Femur (tissue), 1 donor: ENCODE data around the gene LMOD1.
"Not testable (repeated sequence)": the region's sequence is repeated elsewhere in the genome, so short reads cannot be mapped to it uniquely, and the experiment has no call there.

Experiments
- DNase-seq: peaks from one replicate; pipeline ENCODE4 v3.0.0-alpha.2; 2017

The LMOD1 gene

GRCh38 chr1:201946224-201946908 is at the start of gene LMOD1:
TSS of gene LMOD1 (minus strand) at chr1:201946548. CDS start at chr1:201946340, 208 bp downstream.
- peak; percentile 89 for DNase-seq

GRCh38 chr1:201990427-201990826 is 44.1 kb upstream of the LMOD1 start:
- DNase-seq, result no peak

- no peak for DNase-seq
Measured at GRCh38 chr1:201989354-201990128, 43.2 kb upstream of the LMOD1 start.

- DNase-seq, result no peak
Measured at GRCh38 chr1:201988601-201989000, 42.3 kb upstream of the LMOD1 start.

- DNase-seq, result no peak
Measured at GRCh38 chr1:201985355-201985754, 39.0 kb upstream of the LMOD1 start.

GRCh38 chr1:201984446-201984845 is 38.1 kb upstream of the LMOD1 start:
- no peak for DNase-seq

- DNase-seq, result no peak
Measured at GRCh38 chr1:201983380-201983805, 37.0 kb upstream of the LMOD1 start.

GRCh38 chr1:201982623-201983379 is 36.5 kb upstream of the LMOD1 start, which contains the start of gene RNPEP:
TSS of gene RNPEP (plus strand) at chr1:201982648. CDS start at chr1:201982667, 19 bp downstream.
- peak; percentile 84 for DNase-seq

- peak; percentile 87 for DNase-seq
Measured at GRCh38 chr1:201982082-201982622, 35.8 kb upstream of the LMOD1 start.

GRCh38 chr1:201970334-201971159 is 24.2 kb upstream of the LMOD1 start:
- no peak for DNase-seq

- DNase-seq, result no peak
Measured at GRCh38 chr1:201968202-201968925, 22.0 kb upstream of the LMOD1 start.

GRCh38 chr1:201966171-201966570 is 19.8 kb upstream of the LMOD1 start:
- DNase-seq, result no peak

GRCh38 chr1:201964261-201964660 is 17.9 kb upstream of the LMOD1 start:
- DNase-seq, result no peak

- DNase-seq, result not testable (repeated sequence)
Measured at GRCh38 chr1:201962382-201962781, 16.0 kb upstream of the LMOD1 start.

GRCh38 chr1:201958348-201958747 is 12.0 kb upstream of the LMOD1 start:
- no peak for DNase-seq

- no peak for DNase-seq
Measured at GRCh38 chr1:201955729-201956143, 9.4 kb upstream of the LMOD1 start.

- DNase-seq, result peak; percentile 99
Measured at GRCh38 chr1:201955009-201955728, 8.8 kb upstream of the LMOD1 start, which contains the start of gene TIMM17A. TSS of gene TIMM17A (plus strand) at chr1:201955503. CDS start at chr1:201955527, 24 bp downstream.

- DNase-seq, result no peak
Measured at GRCh38 chr1:201954263-201955008, 8.1 kb upstream of the LMOD1 start.

- no peak for DNase-seq
Measured at GRCh38 chr1:201949491-201949890, 3.1 kb upstream of the LMOD1 start.

- DNase-seq, result no peak
Measured at GRCh38 chr1:201947697-201948008, 1.3 kb upstream of the LMOD1 start.
